ENCODE data around the gene CHRNA3. TPM values are rescaled to one million over a fixed set of nuclear protein-coding genes. Genes with fewer than 3 reads are reported as not detected.

The CHRNA3 gene
- total RNA-seq, 2 donors from 2014 or later = 0.52 TPM; not detected in 1

- Histone ChIP-seq H3K36me3 (replicated peaks in 1 of 2; ENCODE audit: insufficient read depth in 1 of 2, low read depth in 2 of 2) (no peaks in the 10 kb centered on the region), H3K4me3 (no peak overlapping the region), H3K27me3 (no peaks in the 10 kb centered on the region), H3K4me1 (peaks cover 4% of the 10 kb centered on the region), H3K9me3 (no peaks in the 10 kb centered on the region), H3K27ac (no peak overlapping the region)
- 52 to 62% methylated on average over 4 of the region's 4 CpGs for WGBS, 2 donors
- intact Hi-C loops (cut with DNase I) = no loop called here
- TF ChIP-seq CTCF (IDR thresholded peaks at IDR 0.05) (no peak), POLR2A (IDR thresholded peaks at IDR 0.05) (no peak)
- no peak for ATAC-seq
- no peak for DNase-seq
These were observed 49.4 kb downstream of the CHRNA3 start for GRCh38 chr15:78571382-78571781.

GRCh38 chr15:78570710-78571109 lies 50.1 kb downstream of the CHRNA3 start:
- WGBS, 2 donors = 66 to 78% methylated on average over 2 of the region's 2 CpGs
- H3K27me3 ChIP-seq = no peaks in the 10 kb centered on the region
- H3K4me3 ChIP-seq = no peak overlapping the region
- H3K9me3 ChIP-seq = no peaks in the 10 kb centered on the region
- no peaks in the 10 kb centered on the region for H3K36me3 ChIP-seq (replicated peaks in 1 of 2; ENCODE audit: insufficient read depth in 1 of 2, low read depth in 2 of 2)
- ATAC-seq (no peak), DNase-seq (no peak)
- no peak for TF ChIP-seq POLR2A (IDR thresholded peaks at IDR 0.05)
- TF ChIP-seq CTCF (IDR thresholded peaks at IDR 0.05) = no peak
- intact Hi-C loops (cut with DNase I) = no loop called here
- H3K4me1 ChIP-seq = peaks cover 11% of the 10 kb centered on the region
- no peak overlapping the region for H3K27ac ChIP-seq

- H3K27me3 ChIP-seq = no peaks in the 10 kb centered on the region
- no peak overlapping the region for H3K27ac ChIP-seq
- DNase-seq = no peak
- no peak for ATAC-seq
- H3K9me3 ChIP-seq = no peaks in the 10 kb centered on the region
- H3K36me3 ChIP-seq (replicated peaks in 1 of 2; ENCODE audit: insufficient read depth in 1 of 2, low read depth in 2 of 2) = no peaks in the 10 kb centered on the region
- TF ChIP-seq POLR2A (IDR thresholded peaks at IDR 0.05) (no peak), CTCF (IDR thresholded peaks at IDR 0.05) (no peak)
- 72 to 74% methylated on average over 4 of the region's 4 CpGs for WGBS, 2 donors
- intact Hi-C loops (cut with DNase I) = no loop called here
- no peak overlapping the region for H3K4me3 ChIP-seq
- H3K4me1 ChIP-seq = peaks cover 17% of the 10 kb centered on the region
These were observed 53.3 kb downstream of the CHRNA3 start for GRCh38 chr15:78567531-78567930.

- Histone ChIP-seq H3K4me1 (peaks cover 17% of the 10 kb centered on the region), H3K27ac (peak overlapping the region; percentile 28 to 75 (median 54)), H3K36me3 (replicated peaks in 1 of 2; ENCODE audit: insufficient read depth in 1 of 2, low read depth in 2 of 2) (no peaks in the 10 kb centered on the region), H3K9me3 (no peaks in the 10 kb centered on the region), H3K27me3 (no peaks in the 10 kb centered on the region), H3K4me3 (peak overlapping the region in 1 of 2 donors; percentile 8)
- intact Hi-C loops (cut with DNase I) = no loop called here
- ATAC-seq = peak; percentile 17
- 1 to 2% methylated on average over 19 of the region's 19 CpGs for WGBS, 2 donors
- peak in 4 of 7 experiments; percentile 9 to 35 (median 28) for TF ChIP-seq CTCF (IDR thresholded peaks at IDR 0.05)
- TF ChIP-seq POLR2A (IDR thresholded peaks at IDR 0.05) = no peak
- DNase-seq = peak in 2 of 4 donors; percentile 16 to 19
These were observed 54.6 kb downstream of the CHRNA3 start for GRCh38 chr15:78565951-78566774.

Data from body of pancreas (tissue), 4 donors.